GM12864 (cell line): ENCODE measurements around the gene HEATR9.

Source experiments
- DNase-seq: peaks from one replicate; pipeline ENCODE4 v3.0.0-alpha.2; 2011; ENCODE audit warnings: low read depth
- H3K4me3 ChIP-seq: 2 replicates; pipeline ENCODE4 v1.5.1; 2011; ENCODE audit warnings: mild to moderate bottlenecking, low read depth, low read length, control low read depth
- TF ChIP-seq, protein P1 (sequence below): IDR thresholded peaks from 2 replicates; pipeline ENCODE4 v1.5.1; 2011; ENCODE audit warnings: low read depth, mild to moderate bottlenecking, moderate library complexity, low read length, control low read depth, inconsistent platforms; ENCODE audit errors: missing control alignments

Gene HEATR9

DNA sequence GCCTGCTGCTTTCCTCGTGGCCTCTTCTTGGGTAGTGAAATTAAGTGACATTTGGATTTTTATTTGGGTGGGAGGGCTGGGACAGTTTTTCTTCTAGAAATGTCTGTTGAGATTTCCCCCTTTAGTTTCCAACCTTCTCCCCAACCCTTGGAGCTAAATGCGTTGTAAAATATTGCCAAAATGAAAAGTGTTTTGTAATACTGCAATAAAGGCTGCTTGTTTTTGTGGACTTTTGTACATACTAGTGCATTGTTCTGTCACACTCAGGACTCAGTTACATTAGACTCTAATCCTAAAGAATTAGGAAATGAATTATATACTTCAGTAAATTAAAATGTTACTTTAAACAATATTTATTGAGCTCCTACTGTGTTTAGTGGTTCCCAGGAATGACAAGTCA, 21.7 kb downstream of the HEATR9 start:
- TF ChIP-seq, protein P1, sequence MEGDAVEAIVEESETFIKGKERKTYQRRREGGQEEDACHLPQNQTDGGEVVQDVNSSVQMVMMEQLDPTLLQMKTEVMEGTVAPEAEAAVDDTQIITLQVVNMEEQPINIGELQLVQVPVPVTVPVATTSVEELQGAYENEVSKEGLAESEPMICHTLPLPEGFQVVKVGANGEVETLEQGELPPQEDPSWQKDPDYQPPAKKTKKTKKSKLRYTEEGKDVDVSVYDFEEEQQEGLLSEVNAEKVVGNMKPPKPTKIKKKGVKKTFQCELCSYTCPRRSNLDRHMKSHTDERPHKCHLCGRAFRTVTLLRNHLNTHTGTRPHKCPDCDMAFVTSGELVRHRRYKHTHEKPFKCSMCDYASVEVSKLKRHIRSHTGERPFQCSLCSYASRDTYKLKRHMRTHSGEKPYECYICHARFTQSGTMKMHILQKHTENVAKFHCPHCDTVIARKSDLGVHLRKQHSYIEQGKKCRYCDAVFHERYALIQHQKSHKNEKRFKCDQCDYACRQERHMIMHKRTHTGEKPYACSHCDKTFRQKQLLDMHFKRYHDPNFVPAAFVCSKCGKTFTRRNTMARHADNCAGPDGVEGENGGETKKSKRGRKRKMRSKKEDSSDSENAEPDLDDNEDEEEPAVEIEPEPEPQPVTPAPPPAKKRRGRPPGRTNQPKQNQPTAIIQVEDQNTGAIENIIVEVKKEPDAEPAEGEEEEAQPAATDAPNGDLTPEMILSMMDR = no peak
- DNase-seq = no peak
- H3K4me3 ChIP-seq = no peak overlapping the region

DNA sequence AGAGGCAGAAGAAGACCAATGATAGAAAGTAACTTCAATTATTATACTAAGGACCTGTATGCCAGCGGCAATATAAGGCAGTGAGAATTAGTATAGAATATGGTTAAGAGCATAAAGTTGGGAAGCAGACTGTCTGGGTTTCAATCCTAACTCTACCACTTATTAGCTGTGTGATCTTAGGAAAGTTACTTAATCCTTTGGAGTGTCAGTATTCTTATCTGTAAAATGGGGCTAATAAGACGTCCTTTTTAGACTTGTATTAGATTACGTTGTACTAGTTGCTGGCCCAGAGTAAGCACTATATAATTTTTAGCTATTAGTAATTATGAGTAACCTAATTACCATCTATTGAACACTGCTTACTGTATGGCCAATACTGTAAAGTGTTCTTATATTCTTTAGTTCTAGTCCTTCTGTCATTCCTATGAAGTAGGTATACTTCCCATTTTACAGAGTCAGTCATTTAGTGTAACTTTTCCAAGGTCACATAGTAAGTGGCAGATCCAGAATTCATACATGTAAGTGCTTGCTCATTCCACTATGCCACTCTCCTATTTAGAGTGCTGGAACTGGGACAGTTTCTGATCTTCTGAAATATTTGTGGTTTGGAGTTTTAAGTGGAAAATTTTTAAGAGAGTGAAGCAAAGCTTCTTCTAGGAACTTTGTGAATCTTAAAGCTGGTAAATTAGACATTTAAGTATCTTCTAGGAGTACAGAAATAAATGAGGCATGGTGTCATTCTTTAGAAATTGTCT, 22.5 kb downstream of the HEATR9 start:
- TF ChIP-seq, protein P1 = no peak
- DNase-seq = no peak
- no peak overlapping the region for H3K4me3 ChIP-seq

DNA sequence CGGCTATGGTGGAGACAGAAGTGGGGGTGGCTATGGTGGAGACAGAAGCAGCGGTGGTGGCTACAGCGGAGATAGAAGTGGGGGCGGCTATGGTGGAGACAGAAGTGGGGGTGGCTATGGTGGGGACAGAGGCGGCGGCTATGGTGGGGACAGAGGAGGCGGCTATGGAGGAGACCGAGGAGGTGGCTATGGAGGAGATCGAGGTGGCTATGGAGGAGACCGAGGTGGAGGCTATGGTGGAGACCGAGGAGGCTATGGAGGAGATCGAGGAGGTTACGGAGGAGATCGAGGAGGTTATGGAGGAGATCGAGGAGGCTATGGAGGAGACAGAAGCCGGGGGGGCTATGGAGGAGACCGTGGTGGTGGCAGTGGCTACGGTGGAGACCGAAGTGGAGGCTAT, 24.1 kb downstream of the HEATR9 start:
- no peak overlapping the region for H3K4me3 ChIP-seq
- DNase-seq = no peak
- TF ChIP-seq, protein P1 = no peak

DNA sequence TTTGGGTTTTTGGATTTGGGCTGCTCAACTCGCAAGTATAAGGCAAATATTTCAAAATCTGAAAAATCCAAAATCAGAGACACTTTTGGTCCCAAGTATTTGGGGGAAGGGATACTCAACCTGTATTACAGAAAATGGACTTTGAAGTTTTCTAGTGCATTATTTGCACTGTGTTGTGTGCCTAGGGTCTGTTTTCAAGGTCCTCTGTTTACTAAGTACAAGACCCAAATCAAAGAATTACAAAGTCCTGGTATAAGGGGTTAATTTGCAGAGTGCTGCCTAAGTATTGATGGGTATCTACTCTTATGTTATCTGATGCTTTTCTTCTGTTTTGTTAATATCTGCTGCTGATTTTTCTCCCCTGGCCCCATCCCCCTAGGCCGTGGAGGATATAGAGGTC, 25.0 kb downstream of the HEATR9 start:
- TF ChIP-seq, protein P1 = no peak

DNA sequence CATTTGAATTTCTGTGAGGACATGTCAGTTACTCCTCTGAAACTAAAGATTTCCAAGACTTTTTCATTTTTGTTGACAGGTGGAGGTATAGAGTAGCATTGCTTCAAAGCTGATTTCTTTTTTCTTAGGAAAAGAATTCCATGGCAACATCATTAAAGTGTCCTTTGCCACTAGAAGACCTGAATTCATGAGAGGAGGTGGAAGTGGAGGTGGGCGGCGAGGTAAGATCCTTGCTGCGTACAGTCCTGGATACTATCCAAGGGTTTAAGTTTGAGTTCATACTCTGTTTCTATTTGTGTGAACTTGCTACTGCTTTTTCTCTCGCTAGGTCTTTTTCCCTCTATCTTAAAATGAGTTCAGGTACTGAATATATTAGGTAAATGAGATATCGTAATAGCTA, 26.5 kb downstream of the HEATR9 start:
- DNase-seq = no peak
- no peak overlapping the region for H3K4me3 ChIP-seq
- TF ChIP-seq, protein P1 = no peak

More for the DNA sequence above, 25.0 kb downstream of the HEATR9 start:
- DNase-seq = no peak
- H3K4me3 ChIP-seq = no peak overlapping the region

DNA sequence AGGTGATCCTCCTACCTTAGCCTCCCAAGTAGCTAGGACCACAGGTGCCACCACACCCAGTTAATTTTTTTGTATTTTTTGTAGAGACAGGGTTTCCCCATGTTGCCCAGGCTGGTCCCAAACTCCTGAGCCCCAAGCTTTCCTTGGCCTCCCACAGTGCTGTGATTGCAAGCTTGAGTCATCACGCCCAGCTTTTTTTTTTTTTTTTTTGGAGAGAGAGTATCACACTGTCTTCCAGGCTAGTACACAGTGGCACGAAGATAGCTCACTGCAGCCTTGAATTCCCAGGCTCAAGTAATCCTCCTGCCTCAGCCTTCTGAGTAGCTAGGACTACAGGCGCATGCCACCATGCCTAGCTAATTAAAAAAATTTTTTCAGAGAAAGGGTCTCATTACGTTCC, 27.2 kb downstream of the HEATR9 start:
- H3K4me3 ChIP-seq = no peak overlapping the region
- no peak for DNase-seq
- TF ChIP-seq, protein P1 = no peak

DNA sequence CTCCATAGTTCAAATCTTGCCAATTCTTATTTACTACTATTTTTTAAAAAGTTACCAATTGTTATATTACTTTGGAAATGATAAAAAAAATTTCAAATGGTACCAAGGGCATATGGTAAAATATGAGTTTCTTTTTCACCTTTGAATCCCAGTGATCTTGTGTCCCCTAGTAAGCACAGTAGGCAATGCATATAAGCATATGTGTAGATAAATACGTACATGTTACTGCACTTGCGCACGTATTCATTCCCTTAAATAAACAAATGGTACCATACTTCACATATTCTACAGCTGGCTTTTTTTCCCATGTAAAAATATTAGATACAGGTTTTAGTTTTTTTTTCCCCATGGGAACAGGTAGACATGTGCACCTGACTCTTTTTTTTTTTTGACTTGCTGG, 27.6 kb downstream of the HEATR9 start:
- no peak for DNase-seq
- no peak overlapping the region for H3K4me3 ChIP-seq
- TF ChIP-seq, protein P1 = no peak
